Parathyroid adenoma (tissue), 2 donors: ENCODE results near the gene EPHA4.

Experiments used
- H2AFZ ChIP-seq: fragments of 300-600 bp; sonication (generic); one replicate; pipeline ENCODE4 v1.7.0; 2017; ENCODE audit warnings: antibody characterized with exemption, mild to moderate bottlenecking
- H3K27ac ChIP-seq: fragments of 300-600 bp; sonication (generic); one replicate; pipeline ENCODE4 v1.7.0; 2017
- H3K27me3 ChIP-seq: fragments of 300-600 bp; sonication (generic); one replicate; pipeline ENCODE4 v1.7.0; 2017; ENCODE audit warnings: low read length; ENCODE audit not compliant: control insufficient read depth, insufficient read depth
- H3K36me3 ChIP-seq: fragments of 300-600 bp; sonication (generic); one replicate; pipeline ENCODE4 v1.7.0; 2017; ENCODE audit warnings: low read length; ENCODE audit not compliant: control insufficient read depth, insufficient read depth
- H3K4me1 ChIP-seq: fragments of 300-600 bp; sonication (generic); one replicate; pipeline ENCODE4 v1.7.0; 2017; ENCODE audit warnings: control low read depth
- H3K4me2 ChIP-seq: fragments of 300-600 bp; sonication (generic); one replicate; pipeline ENCODE4 v1.7.0; 2017; ENCODE audit warnings: low read length
- H3K4me3 ChIP-seq: fragments of 300-600 bp; sonication (generic); one replicate; pipeline ENCODE4 v1.7.0; 2017; ENCODE audit warnings: low read depth, low read length
- H3K79me2 ChIP-seq: fragments of 300-600 bp; sonication (generic); one replicate; pipeline ENCODE4 v1.7.0; 2017; ENCODE audit warnings: control low read depth
- H3K9ac ChIP-seq: fragments of 300-600 bp; sonication (generic); one replicate; pipeline ENCODE4 v1.7.0; 2017; ENCODE audit warnings: mild to moderate bottlenecking
- H3K9me3 ChIP-seq: fragments of 300-600 bp; sonication (generic); one replicate; pipeline ENCODE4 v1.7.0; 2017; ENCODE audit warnings: low read length; ENCODE audit not compliant: control insufficient read depth
- TF ChIP-seq, protein P1 (sequence below): fragments of 300-600 bp; sonication (generic); IDR thresholded peaks from one replicate; pipeline ENCODE4 v1.7.0; 2017; ENCODE audit warnings: antibody characterized with exemption, mild to moderate bottlenecking
- donor health status: primary hyperparathyroidism.

EPHA4 gene

DNA sequence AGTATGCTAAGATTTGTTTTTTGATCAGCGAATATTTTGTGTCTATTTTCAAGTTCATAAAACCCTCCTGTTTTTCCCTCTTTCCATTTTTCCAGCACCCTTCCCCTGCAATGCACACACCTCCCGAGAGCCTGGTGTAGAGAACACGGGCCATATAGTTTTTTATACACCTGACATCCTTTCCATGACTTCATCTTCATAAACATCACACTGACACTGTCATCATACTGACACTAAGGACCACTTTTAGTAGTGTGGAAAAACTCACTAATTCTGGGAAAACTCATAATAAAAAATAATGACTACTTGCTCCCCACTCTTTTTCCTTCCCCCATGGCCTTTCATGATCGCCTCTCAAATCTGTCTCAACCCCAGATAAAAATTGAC lies 70.2 kb downstream of the EPHA4 start:
- Histone ChIP-seq H3K9ac (no peak overlapping the region), H2AFZ (no peak overlapping the region), H3K27me3 (no peaks in the 10 kb centered on the region), H3K4me2 (no peak overlapping the region), H3K36me3 (no peaks in the 10 kb centered on the region), H3K27ac (no peak overlapping the region), H3K9me3 (no peaks in the 10 kb centered on the region), H3K79me2 (no peaks in the 10 kb centered on the region), H3K4me1 (peaks cover 2% of the 10 kb centered on the region), H3K4me3 (no peak overlapping the region)
- TF ChIP-seq, protein P1, sequence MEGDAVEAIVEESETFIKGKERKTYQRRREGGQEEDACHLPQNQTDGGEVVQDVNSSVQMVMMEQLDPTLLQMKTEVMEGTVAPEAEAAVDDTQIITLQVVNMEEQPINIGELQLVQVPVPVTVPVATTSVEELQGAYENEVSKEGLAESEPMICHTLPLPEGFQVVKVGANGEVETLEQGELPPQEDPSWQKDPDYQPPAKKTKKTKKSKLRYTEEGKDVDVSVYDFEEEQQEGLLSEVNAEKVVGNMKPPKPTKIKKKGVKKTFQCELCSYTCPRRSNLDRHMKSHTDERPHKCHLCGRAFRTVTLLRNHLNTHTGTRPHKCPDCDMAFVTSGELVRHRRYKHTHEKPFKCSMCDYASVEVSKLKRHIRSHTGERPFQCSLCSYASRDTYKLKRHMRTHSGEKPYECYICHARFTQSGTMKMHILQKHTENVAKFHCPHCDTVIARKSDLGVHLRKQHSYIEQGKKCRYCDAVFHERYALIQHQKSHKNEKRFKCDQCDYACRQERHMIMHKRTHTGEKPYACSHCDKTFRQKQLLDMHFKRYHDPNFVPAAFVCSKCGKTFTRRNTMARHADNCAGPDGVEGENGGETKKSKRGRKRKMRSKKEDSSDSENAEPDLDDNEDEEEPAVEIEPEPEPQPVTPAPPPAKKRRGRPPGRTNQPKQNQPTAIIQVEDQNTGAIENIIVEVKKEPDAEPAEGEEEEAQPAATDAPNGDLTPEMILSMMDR, result no peak

DNA sequence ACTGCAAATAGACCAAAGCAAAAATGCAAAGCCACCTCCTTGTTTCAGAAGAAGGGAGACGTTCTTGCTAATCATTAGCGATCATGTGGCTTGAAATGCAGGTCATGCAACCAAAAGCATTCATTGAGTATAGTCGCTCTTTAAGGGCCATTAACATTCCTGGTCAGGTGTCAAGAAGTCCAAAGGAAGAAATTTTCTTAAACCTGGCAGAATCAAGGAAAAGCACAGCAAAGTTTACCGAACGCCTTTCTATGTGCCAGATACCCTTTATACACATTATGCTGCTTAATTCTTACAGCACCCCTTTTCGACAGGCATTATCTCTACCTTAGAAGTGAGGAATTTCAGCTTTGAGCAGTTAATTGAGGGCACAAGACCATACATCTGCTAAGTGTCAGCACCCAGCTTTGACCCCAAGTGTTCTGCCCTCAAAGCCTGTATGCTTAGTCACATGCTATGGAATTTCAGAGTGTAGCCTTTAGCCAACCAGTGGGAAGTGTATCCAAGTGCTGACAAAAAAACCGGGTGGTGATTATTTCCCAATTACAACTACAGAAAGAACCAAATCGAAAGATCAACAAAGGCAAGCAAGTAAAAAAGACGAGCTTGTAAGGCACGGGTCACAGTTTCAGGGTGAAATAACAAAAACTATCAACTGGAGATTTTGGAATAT lies 70.8 kb downstream of the EPHA4 start:
- Histone ChIP-seq H3K9me3 (no peaks in the 10 kb centered on the region), H3K27me3 (no peaks in the 10 kb centered on the region), H3K36me3 (no peaks in the 10 kb centered on the region), H2AFZ (no peak overlapping the region), H3K4me3 (no peak overlapping the region), H3K4me2 (no peak overlapping the region), H3K9ac (no peak overlapping the region), H3K27ac (no peak overlapping the region), H3K4me1 (peaks cover 2% of the 10 kb centered on the region), H3K79me2 (no peaks in the 10 kb centered on the region)
- TF ChIP-seq, protein P1, result no peak

DNA sequence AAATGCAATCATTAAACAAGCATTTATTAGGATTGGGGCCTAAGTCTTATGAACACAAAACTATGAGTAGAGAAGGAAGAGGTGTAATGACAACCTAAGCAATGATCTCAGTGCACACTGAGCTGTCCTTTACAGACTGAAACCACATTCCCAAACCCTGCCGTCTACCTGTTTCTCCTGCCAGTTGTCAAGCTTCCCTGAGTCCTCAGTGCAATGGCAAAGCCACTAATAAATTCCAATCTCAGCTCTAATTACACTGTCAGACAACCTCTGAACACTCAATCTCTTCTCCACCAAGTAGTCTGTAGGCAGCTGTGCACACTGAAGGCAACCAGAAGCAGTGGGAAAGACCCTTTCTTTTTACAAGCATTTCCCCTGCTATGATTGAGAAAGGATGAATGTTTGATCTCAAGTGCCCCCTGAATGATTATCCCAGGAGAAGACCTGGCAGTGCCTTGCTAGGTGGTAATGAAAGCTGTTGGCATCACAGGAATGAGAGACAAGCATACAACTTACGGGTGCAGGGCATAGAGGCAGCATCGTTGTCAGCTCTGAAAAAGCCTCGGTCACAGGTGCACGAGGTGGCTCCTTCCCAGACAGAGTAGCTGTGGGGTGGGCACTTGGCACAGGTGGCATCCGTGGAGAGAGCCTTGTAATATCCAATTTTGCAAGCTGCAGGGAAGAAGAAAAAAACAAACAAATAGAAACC lies 71.4 kb downstream of the EPHA4 start:
- Histone ChIP-seq H3K9ac (no peak overlapping the region), H3K79me2 (no peaks in the 10 kb centered on the region), H3K9me3 (no peaks in the 10 kb centered on the region), H3K4me2 (no peak overlapping the region), H3K27ac (no peak overlapping the region), H2AFZ (no peak overlapping the region), H3K4me3 (no peak overlapping the region), H3K4me1 (peaks cover 2% of the 10 kb centered on the region), H3K36me3 (no peaks in the 10 kb centered on the region), H3K27me3 (no peaks in the 10 kb centered on the region)
- TF ChIP-seq, protein P1, result no peak

DNA sequence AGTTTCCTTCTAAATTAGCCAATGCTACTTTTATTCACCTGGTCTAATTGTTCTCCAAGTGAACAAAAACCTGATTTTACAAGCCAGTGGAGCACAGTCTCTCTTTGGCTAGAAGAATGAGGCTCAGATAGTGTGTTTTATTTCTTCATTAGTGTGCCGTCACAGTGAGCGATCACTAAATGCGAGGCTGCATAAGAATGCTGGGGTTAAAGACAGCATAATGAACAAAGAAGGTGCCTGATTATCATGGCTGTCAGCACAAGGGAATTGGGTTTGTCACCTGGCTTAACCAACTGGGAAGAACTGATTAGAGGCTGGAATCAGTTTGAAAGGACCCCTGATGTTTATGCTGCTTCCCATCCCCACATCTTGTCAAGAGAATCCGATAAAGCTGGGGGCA lies 76.4 kb downstream of the EPHA4 start:
- H3K36me3 ChIP-seq, result no peaks in the 10 kb centered on the region
- no peaks in the 10 kb centered on the region for H3K79me2 ChIP-seq
- no peaks in the 10 kb centered on the region for H3K9me3 ChIP-seq
- H3K4me2 ChIP-seq, result no peak overlapping the region
- no peak overlapping the region for H3K4me3 ChIP-seq
- TF ChIP-seq, protein P1, result no peak
- H3K9ac ChIP-seq, result no peak overlapping the region
- no peak overlapping the region for H2AFZ ChIP-seq
- H3K4me1 ChIP-seq, result no peaks in the 10 kb centered on the region
- no peaks in the 10 kb centered on the region for H3K27me3 ChIP-seq
- H3K27ac ChIP-seq, result no peak overlapping the region

DNA sequence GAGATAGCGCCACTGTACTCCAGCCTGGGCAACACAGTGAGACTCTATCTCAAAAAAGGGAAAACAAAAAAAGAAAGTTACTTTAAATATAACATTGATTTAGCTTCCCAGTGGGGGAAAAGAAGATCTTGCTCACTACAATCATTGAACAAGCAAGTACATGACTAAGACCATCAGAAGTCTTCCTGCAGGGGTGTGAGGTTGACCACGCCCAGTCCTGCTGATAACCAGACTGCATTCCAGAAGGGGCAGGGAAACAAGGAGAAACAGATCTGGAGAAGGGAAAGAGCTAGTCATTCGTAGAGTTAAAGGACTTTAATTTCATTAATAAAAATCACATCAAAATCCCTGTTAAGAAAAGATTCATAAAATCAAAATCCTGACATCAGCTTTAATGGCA lies 77.5 kb downstream of the EPHA4 start:
- Histone ChIP-seq H3K36me3 (no peaks in the 10 kb centered on the region), H3K27ac (no peak overlapping the region), H3K4me3 (no peak overlapping the region), H3K4me2 (no peak overlapping the region), H3K79me2 (no peaks in the 10 kb centered on the region), H3K9me3 (no peaks in the 10 kb centered on the region), H3K4me1 (no peaks in the 10 kb centered on the region), H3K27me3 (no peaks in the 10 kb centered on the region), H3K9ac (no peak overlapping the region), H2AFZ (no peak overlapping the region)
- TF ChIP-seq, protein P1, result no peak
